ENCODE measurements around the gene PDXK. TPM values are rescaled to one million over a fixed set of nuclear protein-coding genes. Genes with fewer than 3 reads are reported as not detected.
A peak's percentile ranks its signal among the peaks of the same experiment; 100 is the strongest.

PDXK gene
- total and polyA plus RNA-seq, 2 of the 13 experiments (the other 11 are each of a cell fraction or from before 2014, with no cell fraction given) = 114 to 184 TPM

- TF ChIP-seq, protein P1, sequence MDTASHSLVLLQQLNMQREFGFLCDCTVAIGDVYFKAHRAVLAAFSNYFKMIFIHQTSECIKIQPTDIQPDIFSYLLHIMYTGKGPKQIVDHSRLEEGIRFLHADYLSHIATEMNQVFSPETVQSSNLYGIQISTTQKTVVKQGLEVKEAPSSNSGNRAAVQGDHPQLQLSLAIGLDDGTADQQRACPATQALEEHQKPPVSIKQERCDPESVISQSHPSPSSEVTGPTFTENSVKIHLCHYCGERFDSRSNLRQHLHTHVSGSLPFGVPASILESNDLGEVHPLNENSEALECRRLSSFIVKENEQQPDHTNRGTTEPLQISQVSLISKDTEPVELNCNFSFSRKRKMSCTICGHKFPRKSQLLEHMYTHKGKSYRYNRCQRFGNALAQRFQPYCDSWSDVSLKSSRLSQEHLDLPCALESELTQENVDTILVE (CRISPR knock-in tag; IDR thresholded peaks at IDR 0.05) = peak; percentile 56; the same call in 1 of the 2 replicates
- peak; percentile 70 for TF ChIP-seq TAF1 (CRISPR knock-in tag; IDR thresholded peaks at IDR 0.05)
- peak; percentile 88 for TF ChIP-seq CBFB (CRISPR knock-in tag; IDR thresholded peaks at IDR 0.05)
- peak; percentile 94 for TF ChIP-seq ERF (CRISPR knock-in tag; IDR thresholded peaks at IDR 0.05)
- peak; percentile 32; the same call in 1 of the 2 replicates for TF ChIP-seq NCOA2 (CRISPR knock-in tag; IDR thresholded peaks at IDR 0.05)
- peak; percentile 96 for TF ChIP-seq ZNF616 (CRISPR knock-in tag; IDR thresholded peaks at IDR 0.05; ENCODE audit: low read depth)
- peak; percentile 55; the same call in 1 of the 2 replicates for TF ChIP-seq ZNF124 (CRISPR knock-in tag; IDR thresholded peaks at IDR 0.05)
- TF ChIP-seq FOXA3 (CRISPR knock-in tag; IDR thresholded peaks at IDR 0.05) = peak; percentile 60; the same call in 1 of the 2 replicates
- TF ChIP-seq ZNF598 (CRISPR knock-in tag; IDR thresholded peaks at IDR 0.05; ENCODE audit: borderline replicate concordance) = peak; percentile 56; the same call in 1 of the 2 replicates
- peak; percentile 43; the same call in 1 of the 2 replicates for TF ChIP-seq ZC3H13 (CRISPR knock-in tag; IDR thresholded peaks at IDR 0.05)
- TF ChIP-seq FOSL1 (CRISPR knock-in tag; IDR thresholded peaks at IDR 0.05; ENCODE audit: borderline replicate concordance) = no peak
- peak; percentile 81; the same call in 1 of the 2 replicates for TF ChIP-seq ZNF713 (CRISPR knock-in tag; IDR thresholded peaks at IDR 0.05)
- TF ChIP-seq BRCA1 (CRISPR knock-in tag; IDR thresholded peaks at IDR 0.05) = peak; percentile 68; the same call in 1 of the 2 replicates
- TF ChIP-seq MIXL1 (CRISPR knock-in tag; IDR thresholded peaks at IDR 0.05) = peak; percentile 37; the same call in 1 of the 2 replicates
- TF ChIP-seq, protein P2, sequence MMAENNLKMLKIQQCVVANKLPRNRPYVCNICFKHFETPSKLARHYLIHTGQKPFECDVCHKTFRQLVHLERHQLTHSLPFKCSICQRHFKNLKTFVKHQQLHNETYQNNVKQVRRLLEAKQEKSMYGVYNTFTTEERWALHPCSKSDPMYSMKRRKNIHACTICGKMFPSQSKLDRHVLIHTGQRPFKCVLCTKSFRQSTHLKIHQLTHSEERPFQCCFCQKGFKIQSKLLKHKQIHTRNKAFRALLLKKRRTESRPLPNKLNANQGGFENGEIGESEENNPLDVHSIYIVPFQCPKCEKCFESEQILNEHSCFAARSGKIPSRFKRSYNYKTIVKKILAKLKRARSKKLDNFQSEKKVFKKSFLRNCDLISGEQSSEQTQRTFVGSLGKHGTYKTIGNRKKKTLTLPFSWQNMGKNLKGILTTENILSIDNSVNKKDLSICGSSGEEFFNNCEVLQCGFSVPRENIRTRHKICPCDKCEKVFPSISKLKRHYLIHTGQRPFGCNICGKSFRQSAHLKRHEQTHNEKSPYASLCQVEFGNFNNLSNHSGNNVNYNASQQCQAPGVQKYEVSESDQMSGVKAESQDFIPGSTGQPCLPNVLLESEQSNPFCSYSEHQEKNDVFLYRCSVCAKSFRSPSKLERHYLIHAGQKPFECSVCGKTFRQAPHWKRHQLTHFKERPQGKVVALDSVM (CRISPR knock-in tag; IDR thresholded peaks at IDR 0.05) = peak; percentile 56; the same call in 1 of the 2 replicates
- no peak for TF ChIP-seq HDAC6 (IDR thresholded peaks at IDR 0.05; ENCODE audit: low read depth, low read length)
- TF ChIP-seq, protein P3, sequence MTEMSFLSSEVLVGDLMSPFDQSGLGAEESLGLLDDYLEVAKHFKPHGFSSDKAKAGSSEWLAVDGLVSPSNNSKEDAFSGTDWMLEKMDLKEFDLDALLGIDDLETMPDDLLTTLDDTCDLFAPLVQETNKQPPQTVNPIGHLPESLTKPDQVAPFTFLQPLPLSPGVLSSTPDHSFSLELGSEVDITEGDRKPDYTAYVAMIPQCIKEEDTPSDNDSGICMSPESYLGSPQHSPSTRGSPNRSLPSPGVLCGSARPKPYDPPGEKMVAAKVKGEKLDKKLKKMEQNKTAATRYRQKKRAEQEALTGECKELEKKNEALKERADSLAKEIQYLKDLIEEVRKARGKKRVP (CRISPR knock-in tag; IDR thresholded peaks at IDR 0.05) = no peak; a peak in 1 of 4 replicates
- TF ChIP-seq, protein P4, sequence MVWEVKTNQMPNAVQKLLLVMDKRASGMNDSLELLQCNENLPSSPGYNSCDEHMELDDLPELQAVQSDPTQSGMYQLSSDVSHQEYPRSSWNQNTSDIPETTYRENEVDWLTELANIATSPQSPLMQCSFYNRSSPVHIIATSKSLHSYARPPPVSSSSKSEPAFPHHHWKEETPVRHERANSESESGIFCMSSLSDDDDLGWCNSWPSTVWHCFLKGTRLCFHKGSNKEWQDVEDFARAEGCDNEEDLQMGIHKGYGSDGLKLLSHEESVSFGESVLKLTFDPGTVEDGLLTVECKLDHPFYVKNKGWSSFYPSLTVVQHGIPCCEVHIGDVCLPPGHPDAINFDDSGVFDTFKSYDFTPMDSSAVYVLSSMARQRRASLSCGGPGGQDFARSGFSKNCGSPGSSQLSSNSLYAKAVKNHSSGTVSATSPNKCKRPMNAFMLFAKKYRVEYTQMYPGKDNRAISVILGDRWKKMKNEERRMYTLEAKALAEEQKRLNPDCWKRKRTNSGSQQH (CRISPR knock-in tag; IDR thresholded peaks at IDR 0.05; ENCODE audit: low read depth) = peak; percentile 75; the same call in 1 of the 2 replicates
These were observed 70.5 kb downstream of the PDXK start, which contains the start of gene RRP1 (continued) for GRCh38 chr21:43789276-43790009.

All from HepG2 (cell line).